Measurements from ENCODE around the gene GAB4.

DNA sequence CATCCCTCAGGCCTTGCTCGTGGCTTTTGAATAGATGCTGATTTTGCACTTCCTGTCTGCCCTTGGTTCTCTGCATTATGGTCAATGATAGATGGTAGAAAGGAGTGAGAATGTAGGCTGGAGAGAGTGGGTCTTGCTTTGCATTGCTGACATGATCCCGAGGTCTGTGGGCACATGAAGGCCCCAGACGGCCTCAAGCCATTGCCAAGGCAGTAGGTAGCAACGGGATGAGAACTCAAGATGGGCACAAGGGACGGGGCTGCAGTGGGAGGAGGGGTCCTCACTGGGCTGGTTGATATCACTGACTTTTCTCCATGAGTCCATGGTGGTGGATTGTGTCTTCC lies 54.0 kb downstream of the GAB4 start:
- TF ChIP-seq, protein P1, sequence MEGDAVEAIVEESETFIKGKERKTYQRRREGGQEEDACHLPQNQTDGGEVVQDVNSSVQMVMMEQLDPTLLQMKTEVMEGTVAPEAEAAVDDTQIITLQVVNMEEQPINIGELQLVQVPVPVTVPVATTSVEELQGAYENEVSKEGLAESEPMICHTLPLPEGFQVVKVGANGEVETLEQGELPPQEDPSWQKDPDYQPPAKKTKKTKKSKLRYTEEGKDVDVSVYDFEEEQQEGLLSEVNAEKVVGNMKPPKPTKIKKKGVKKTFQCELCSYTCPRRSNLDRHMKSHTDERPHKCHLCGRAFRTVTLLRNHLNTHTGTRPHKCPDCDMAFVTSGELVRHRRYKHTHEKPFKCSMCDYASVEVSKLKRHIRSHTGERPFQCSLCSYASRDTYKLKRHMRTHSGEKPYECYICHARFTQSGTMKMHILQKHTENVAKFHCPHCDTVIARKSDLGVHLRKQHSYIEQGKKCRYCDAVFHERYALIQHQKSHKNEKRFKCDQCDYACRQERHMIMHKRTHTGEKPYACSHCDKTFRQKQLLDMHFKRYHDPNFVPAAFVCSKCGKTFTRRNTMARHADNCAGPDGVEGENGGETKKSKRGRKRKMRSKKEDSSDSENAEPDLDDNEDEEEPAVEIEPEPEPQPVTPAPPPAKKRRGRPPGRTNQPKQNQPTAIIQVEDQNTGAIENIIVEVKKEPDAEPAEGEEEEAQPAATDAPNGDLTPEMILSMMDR (IDR thresholded peaks at IDR 0.05) = no peak
- TF ChIP-seq POLR2A (IDR thresholded peaks at IDR 0.05) = no peak

All from tibial nerve (tissue), 3 donors.